ENCODE data around the gene EVX2.

DNA sequence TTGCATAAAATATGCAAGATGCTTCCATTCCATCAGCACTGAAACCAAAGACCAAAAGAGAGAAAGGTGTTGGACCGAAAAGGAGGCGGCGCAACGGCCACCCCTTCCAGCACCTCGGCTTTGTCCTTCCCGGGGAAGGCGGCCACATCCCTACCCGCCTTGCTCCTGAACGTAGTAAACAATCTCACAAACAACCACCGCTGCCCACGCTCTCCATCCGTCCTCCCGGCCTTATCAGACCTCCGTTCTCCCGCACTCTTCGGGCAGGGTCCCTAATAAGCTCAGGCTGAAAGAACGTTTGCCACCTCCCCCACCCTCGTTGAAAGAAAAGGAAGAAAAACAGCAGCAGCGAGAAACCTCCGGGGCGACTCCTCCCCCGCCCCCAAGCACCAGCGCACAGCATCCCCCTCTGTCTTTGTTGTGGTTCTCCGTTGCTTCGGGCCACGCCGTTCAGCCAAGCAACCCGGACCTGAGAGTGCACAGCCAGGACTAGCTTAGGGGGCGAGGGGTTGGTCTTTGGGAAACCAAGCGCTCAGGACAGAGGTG is 4.4 kb downstream of the EVX2 start:
- TF ChIP-seq CTCF (IDR thresholded peaks at IDR 0.05; ENCODE audit: low read depth, low read length, poor library complexity, severe bottlenecking) (no peak), EZH2phosphoT487 (IDR thresholded peaks at IDR 0.05; ENCODE audit: borderline replicate concordance, low read length) (no peak)
